Renal pelvis (tissue), 4 donors: ENCODE measurements around the gene CASP1. TPM values are rescaled to one million over a fixed set of nuclear protein-coding genes. Genes with fewer than 3 reads are reported as not detected.
"Not testable (repeated sequence)": the region's sequence is repeated elsewhere in the genome, so short reads cannot be mapped to it uniquely, and the experiment has no call there.

ENCODE experiments used
- DNase-seq: peaks from one replicate; pipeline ENCODE4 v3.0.0-alpha.2; 2013
- polyA plus RNA-seq, 3 donors: library from polyadenylated mRNA; unstranded; fragments of 120-200 nt; gene quantifications; one replicate each; pipeline ENCODE4 v1.2.1, GENCODE V29; 2013; ENCODE audit not compliant: insufficient read length in 3 of 3

Gene CASP1
- polyA plus RNA-seq, 3 donors = 3.3 to 4.9 (median 3.4) TPM

GRCh38 chr11:105049481-105049880 is 14.5 kb upstream of the CASP1 start:
- DNase-seq = no peak

- DNase-seq = no peak
These were observed 12.1 kb upstream of the CASP1 start for GRCh38 chr11:105046898-105047579.

- no peak for DNase-seq
These were observed 10.8 kb upstream of the CASP1 start for GRCh38 chr11:105045676-105046296.

GRCh38 chr11:105044557-105045524 is 9.9 kb upstream of the CASP1 start, which contains the start of gene CARD16:
Gene CARD16 (minus strand): TSS chr11:105045335. CDS start chr11:105045297, 38 bp downstream.
- DNase-seq = not testable (repeated sequence)

- no peak for DNase-seq
These were observed 7.2 kb upstream of the CASP1 start for GRCh38 chr11:105042178-105042577.

GRCh38 chr11:105040703-105041102 is 5.8 kb upstream of the CASP1 start:
- no peak for DNase-seq

GRCh38 chr11:105034388-105034787 is 556 bp downstream of the CASP1 start:
- DNase-seq = not testable (repeated sequence)

GRCh38 chr11:105033781-105034180 is 1.2 kb downstream of the CASP1 start:
- DNase-seq = no peak

- DNase-seq = no peak
These were observed 1.6 kb downstream of the CASP1 start for GRCh38 chr11:105033343-105033742.

GRCh38 chr11:105032495-105032894 is 2.4 kb downstream of the CASP1 start:
- DNase-seq = no peak

- no peak for DNase-seq
These were observed 7.3 kb downstream of the CASP1 start for GRCh38 chr11:105027678-105028077.

GRCh38 chr11:105024394-105024793 is 10.6 kb downstream of the CASP1 start:
- DNase-seq = no peak

GRCh38 chr11:105023003-105023402 is 11.9 kb downstream of the CASP1 start, which contains the start of gene CASP5:
Gene CASP5 (minus strand): TSS chr11:105023168. CDS start chr11:105023136, 32 bp downstream.
- DNase-seq = no peak

GRCh38 chr11:105022527-105022926 is 12.4 kb downstream of the CASP1 start:
- DNase-seq = no peak

GRCh38 chr11:105007463-105007862 is 27.5 kb downstream of the CASP1 start:
- DNase-seq = no peak

GRCh38 chr11:105005451-105005845 is 29.5 kb downstream of the CASP1 start:
- DNase-seq = no peak

GRCh38 chr11:105004021-105004420 is 30.9 kb downstream of the CASP1 start:
- DNase-seq = no peak

GRCh38 chr11:105003151-105003550 is 31.8 kb downstream of the CASP1 start:
- no peak for DNase-seq

- no peak for DNase-seq
These were observed 34.1 kb downstream of the CASP1 start for GRCh38 chr11:105000797-105001196.

GRCh38 chr11:105000167-105000566 is 34.8 kb downstream of the CASP1 start:
- DNase-seq = no peak

GRCh38 chr11:104999721-105000120 is 35.2 kb downstream of the CASP1 start:
- DNase-seq = no peak

GRCh38 chr11:104997288-104997687 is 37.7 kb downstream of the CASP1 start:
- DNase-seq = no peak
